Gastrocnemius medialis (tissue), 4 donors: Measurements from ENCODE around the gene CFAP65. TPM values are rescaled to one million over a fixed set of nuclear protein-coding genes. Genes with fewer than 3 reads are reported as not detected.

Experiments used
- ATAC-seq, 2 donors: fragments of 150-250 bp; one replicate each; pipeline ENCODE4 v1.9.1; 2016
- DNase-seq, 2 donors: peaks; one replicate each; pipeline ENCODE4 v3.0.0-alpha.2; 2019
- H3K27ac ChIP-seq, 4 donors: fragments of 200-600 bp; sonication (generic); 1 replicate in 1 of 4; 2 replicates in 3 of 4; pipeline ENCODE4 v1.5.1; 2016 to 2018; ENCODE audit warnings: mild to moderate bottlenecking in 2 of 4, moderate library complexity in 1 of 4
- H3K27me3 ChIP-seq, 3 donors: fragments of 200-600 bp; sonication (generic) in 2 of 3; 1 replicate in 1 of 3; 2 replicates in 2 of 3; pipeline versions ENCODE4 v1.5.1 to v1.6.0; 2016 to 2019; ENCODE audit warnings: mild to moderate bottlenecking in 1 of 3, moderate library complexity in 1 of 3
- H3K36me3 ChIP-seq, 2 donors: fragments of 200-600 bp; sonication (generic) in 1 of 2; one replicate each; pipeline ENCODE4 v1.5.1; 2017 to 2018
- H3K4me1 ChIP-seq, 2 donors: fragments of 200-600 bp; sonication (generic) in 1 of 2; one replicate each; pipeline ENCODE4 v1.5.1; 2016 to 2017; ENCODE audit warnings: mild to moderate bottlenecking in 2 of 2
- H3K4me3 ChIP-seq, 4 donors: fragments of 200-600 bp; sonication (generic) in 3 of 4; 1 replicate in 1 of 4; 2 replicates in 3 of 4; pipeline ENCODE4 v1.5.1; 2016 to 2019; ENCODE audit warnings: mild to moderate bottlenecking in 2 of 4
- H3K9me3 ChIP-seq, 3 donors: fragments of 200-600 bp; sonication (generic) in 2 of 3; 1 replicate in 1 of 3; 2 replicates in 2 of 3; pipeline ENCODE4 v1.5.1; 2016 to 2019
- CTCF ChIP-seq, 5 experiments: fragments of 450-650 bp in 3 of 5; fragments of 200-600 bp in 2 of 5; sonication (generic) in 2 of 5; IDR thresholded peaks in 4 of 5; conservative IDR thresholded peaks in 1 of 5; 1 replicate in 4 of 5; 2 replicates in 1 of 5; pipeline ENCODE4 v1.5.1; 2016 to 2019; ENCODE audit warnings: antibody characterized with exemption in 5 of 5, mild to moderate bottlenecking in 3 of 5, moderate library complexity in 3 of 5
- POLR2A ChIP-seq, 2 donors: fragments of 450-650 bp; IDR thresholded peaks; one replicate each; pipeline ENCODE4 v1.6.1; 2017; ENCODE audit warnings: antibody characterized with exemption in 2 of 2, mild to moderate bottlenecking in 2 of 2, moderate library complexity in 2 of 2
- in situ Hi-C, 4 donors: fragments of 200-750 bp; cut with MboI; loops; one replicate each; pipeline versions ENCODE4 v1.15.0 to v1.8.0; 2017; ENCODE audit warnings: low sequenced_read_pairs in 4 of 4
- intact Hi-C: fragments of 100-400 bp; cut with DNase I; formaldehyde crosslinking; loops from one replicate; pipeline ENCODE4 v1.15.1; 2023; ENCODE audit warnings: low total_unique reads
- total RNA-seq, 4 donors: library from RNA; depleted of rRNA; stranded (reverse); fragments of >200 nt; gene quantifications; one replicate each; pipeline versions ENCODE4 v1.1.0 to v1.2.3, GENCODE V29; 2016

The CFAP65 gene
- total RNA-seq, 4 donors from 2014 or later = 0.09 TPM; not detected in 3

GRCh38 chr2:219001577-219002394 lies 39.5 kb downstream of the CFAP65 start:
- Histone ChIP-seq H3K36me3 (no peaks in the 10 kb centered on the region), H3K4me3 (no peak overlapping the region), H3K9me3 (no peaks in the 10 kb centered on the region), H3K27me3 (peaks cover 48 to 58% (median 50%) of the 10 kb centered on the region in 3 donors), H3K4me1 (peaks cover 0 to 15% of the 10 kb centered on the region in 2 donors), H3K27ac (no peak overlapping the region)
- DNase-seq (no peak), ATAC-seq (no peak)
- intact Hi-C loops (no loop called here), in situ Hi-C loops (loop anchor here in 1 of 4 donors (25.0 kb wide), 1 partner anchor 311 kb away; the partner anchor contains the start of gene PTPRN)
- TF ChIP-seq POLR2A (IDR thresholded peaks at IDR 0.05) (no peak), CTCF (IDR thresholded peaks at IDR 0.05 in 4 of 5, conservative IDR thresholded peaks at IDR 0.05 in 1 of 5) (no peak)

GRCh38 chr2:219001100-219001576 lies 40.2 kb downstream of the CFAP65 start:
- no peaks in the 10 kb centered on the region for H3K9me3 ChIP-seq
- H3K27me3 ChIP-seq = peaks cover 48 to 63% (median 49%) of the 10 kb centered on the region in 3 donors
- H3K36me3 ChIP-seq = no peaks in the 10 kb centered on the region
- ATAC-seq = no peak
- intact Hi-C loops = no loop called here
- H3K4me1 ChIP-seq = peaks cover 3 to 15% of the 10 kb centered on the region in 2 donors
- in situ Hi-C loops = loop anchor here in 1 of 4 donors (25.0 kb wide), 1 partner anchor 311 kb away; the partner anchor contains the start of gene PTPRN
- DNase-seq = no peak
- H3K4me3 ChIP-seq = no peak overlapping the region
- TF ChIP-seq POLR2A (IDR thresholded peaks at IDR 0.05) = no peak
- TF ChIP-seq CTCF (IDR thresholded peaks at IDR 0.05 in 4 of 5, conservative IDR thresholded peaks at IDR 0.05 in 1 of 5) = no peak
- no peak overlapping the region for H3K27ac ChIP-seq

- Histone ChIP-seq H3K4me3 (no peak overlapping the region), H3K9me3 (no peaks in the 10 kb centered on the region), H3K4me1 (peaks cover 5 to 18% of the 10 kb centered on the region in 2 donors), H3K27ac (no peak overlapping the region), H3K27me3 (peaks cover 46 to 65% (median 51%) of the 10 kb centered on the region in 3 donors), H3K36me3 (no peaks in the 10 kb centered on the region)
- ATAC-seq (no peak), DNase-seq (no peak)
- intact Hi-C loops (no loop called here), in situ Hi-C loops (loop anchor here in 1 of 4 donors (25.0 kb wide), 1 partner anchor 312 kb away; the partner anchor contains the start of gene PTPRN)
- no peak for TF ChIP-seq POLR2A (IDR thresholded peaks at IDR 0.05)
- no peak for TF ChIP-seq CTCF (IDR thresholded peaks at IDR 0.05 in 4 of 5, conservative IDR thresholded peaks at IDR 0.05 in 1 of 5)
Measured at GRCh38 chr2:219000569-219000960, 40.8 kb downstream of the CFAP65 start.

- Histone ChIP-seq H3K36me3 (no peaks in the 10 kb centered on the region), H3K27ac (no peak overlapping the region), H3K4me1 (peaks cover 5 to 18% of the 10 kb centered on the region in 2 donors), H3K4me3 (no peak overlapping the region), H3K9me3 (no peaks in the 10 kb centered on the region), H3K27me3 (peaks cover 46 to 65% (median 54%) of the 10 kb centered on the region in 3 donors)
- intact Hi-C loops = loop anchor here (5.0 to 10.0 kb wide), 2 partner anchors 252 to 295 kb away; partner anchors contain the start of genes TUBA4A and TUBA4B
- in situ Hi-C loops = loop anchor here in 1 of 4 donors (25.0 kb wide), 1 partner anchor 312 kb away; the partner anchor contains the start of gene PTPRN
- DNase-seq = no peak
- no peak for ATAC-seq
- TF ChIP-seq POLR2A (IDR thresholded peaks at IDR 0.05) (no peak), CTCF (IDR thresholded peaks at IDR 0.05 in 4 of 5, conservative IDR thresholded peaks at IDR 0.05 in 1 of 5) (no peak)
Measured at GRCh38 chr2:218999881-219000568, 41.3 kb downstream of the CFAP65 start.
